Neuronal stem cell (in vitro differentiated cells): ENCODE data around the gene FADS2. TPM values are rescaled to one million over a fixed set of nuclear protein-coding genes. Genes with fewer than 3 reads are reported as not detected.

Source experiments
- DNase-seq: peaks from one replicate; pipeline ENCODE4 v3.0.0-alpha.2; 2013; ENCODE audit warnings: low spot score
- H2AFZ ChIP-seq: one replicate; pipeline ENCODE4 v1.6.1; 2013; ENCODE audit warnings: mild to moderate bottlenecking, low read length, inconsistent platforms
- H2AK5ac ChIP-seq: 2 replicates; pipeline ENCODE4 v1.6.1; 2013; ENCODE audit warnings: low read depth, mild to moderate bottlenecking, inconsistent platforms, low read length, moderate library complexity, mixed read lengths
- H2BK120ac ChIP-seq: 2 replicates; pipeline ENCODE4 v1.6.1; 2013; ENCODE audit warnings: low read depth, mild to moderate bottlenecking, inconsistent platforms, low read length, moderate library complexity, mixed read lengths
- H2BK12ac ChIP-seq: one replicate; pipeline ENCODE4 v1.6.1; 2013; ENCODE audit warnings: low read length, inconsistent platforms
- H2BK15ac ChIP-seq: 2 replicates; pipeline ENCODE4 v1.6.1; 2013; ENCODE audit warnings: mild to moderate bottlenecking, low read length, inconsistent platforms, mixed read lengths
- H2BK5ac ChIP-seq: one replicate; pipeline ENCODE4 v1.6.1; 2013; ENCODE audit warnings: inconsistent platforms, mild to moderate bottlenecking, low read length, moderate library complexity
- H3K14ac ChIP-seq: one replicate; pipeline ENCODE4 v1.6.1; 2013; ENCODE audit warnings: low read length, inconsistent platforms
- H3K18ac ChIP-seq: 2 replicates; pipeline ENCODE4 v1.6.1; 2013; ENCODE audit warnings: low read length, inconsistent platforms
- H3K23ac ChIP-seq: 2 replicates; pipeline ENCODE4 v1.6.1; 2013; ENCODE audit warnings: low read depth, mild to moderate bottlenecking, mixed read lengths, low read length, inconsistent platforms; ENCODE audit not compliant: poor library complexity
- H3K27ac ChIP-seq: replicated peaks from 3 replicates; pipeline ENCODE4 v1.5.1; 2013; ENCODE audit warnings: low read length, inconsistent platforms
- H3K27me3 ChIP-seq, 3 experiments: 2 replicates each; pipeline ENCODE4 v1.6.1; 2013; ENCODE audit warnings: low read length in 3 of 3, mild to moderate bottlenecking in 2 of 3, inconsistent platforms in 1 of 3, low read depth in 1 of 3, mixed read lengths in 1 of 3, moderate library complexity in 1 of 3; ENCODE audit not compliant: control insufficient read depth in 3 of 3, insufficient read depth in 3 of 3
- H3K36me3 ChIP-seq, 2 donors: replicated peaks in 1 of 2; 2 replicates each; pipeline ENCODE4 v1.6.1; 2013; ENCODE audit warnings: low read length in 2 of 2; ENCODE audit not compliant: control insufficient read depth in 2 of 2, insufficient read depth in 2 of 2
- H3K4ac ChIP-seq: 2 replicates; pipeline ENCODE4 v1.6.1; 2013; ENCODE audit warnings: inconsistent platforms, mild to moderate bottlenecking, low read length, moderate library complexity
- H3K4me1 ChIP-seq, 2 donors: 1 replicate in 1 of 2; 2 replicates in 1 of 2; pipeline ENCODE4 v1.6.1; 2013; ENCODE audit warnings: low read length in 2 of 2, low read depth in 1 of 2; ENCODE audit not compliant: control insufficient read depth in 2 of 2, insufficient read depth in 1 of 2
- H3K4me2 ChIP-seq: one replicate; pipeline ENCODE4 v1.6.1; 2013; ENCODE audit warnings: mild to moderate bottlenecking, low read length, inconsistent platforms; ENCODE audit not compliant: insufficient read depth, poor library complexity, severe bottlenecking
- H3K4me3 ChIP-seq, 2 donors: 2 replicates each; pipeline ENCODE4 v1.5.1; 2013; ENCODE audit warnings: low read length in 2 of 2, mild to moderate bottlenecking in 2 of 2, inconsistent platforms in 1 of 2, moderate library complexity in 1 of 2
- H3K79me1 ChIP-seq: one replicate; pipeline ENCODE4 v1.6.1; 2013; ENCODE audit warnings: low read depth, mild to moderate bottlenecking, inconsistent platforms, low read length, moderate library complexity
- H3K9ac ChIP-seq: one replicate; pipeline ENCODE4 v1.6.1; 2013; ENCODE audit warnings: mild to moderate bottlenecking, low read depth, low read length, inconsistent platforms; ENCODE audit not compliant: poor library complexity
- H3K9me3 ChIP-seq, 2 donors: replicated peaks in 1 of 2; 2 replicates each; pipeline versions ENCODE3 to v1.6.1; 2013; ENCODE audit warnings: low read length in 2 of 2, mild to moderate bottlenecking in 2 of 2, inconsistent platforms in 1 of 2, low read depth in 1 of 2, mixed read lengths in 1 of 2, moderate library complexity in 1 of 2; ENCODE audit not compliant: control insufficient read depth in 2 of 2, insufficient read depth in 1 of 2
- H4K8ac ChIP-seq: one replicate; pipeline ENCODE4 v1.6.1; 2013; ENCODE audit warnings: low read depth, mild to moderate bottlenecking, inconsistent platforms, low read length, moderate library complexity
- H4K91ac ChIP-seq: one replicate; pipeline ENCODE4 v1.6.1; 2013; ENCODE audit warnings: low read length, low read depth, mild to moderate bottlenecking, inconsistent platforms; ENCODE audit not compliant: poor library complexity
- WGBS, 2 donors: extraction: QIAGEN DNeasy Blood & Tissue Kit; methylation state at CpG; one replicate each; pipeline ENCODE4 v1.1.7; 2013; ENCODE audit warnings: missing lambda C conversion rate in 2 of 2, mixed read lengths in 1 of 2; ENCODE audit not compliant: insufficient read length in 2 of 2, insufficient replicate concordance in 1 of 2; ENCODE audit errors: extremely low coverage in 2 of 2; 5-methylcytosine and 5-hydroxymethylcytosine counted together
- polyA plus RNA-seq, 2 experiments: library from polyadenylated mRNA; stranded (reverse); fragments of 200-250 nt; gene quantifications; one replicate each; pipeline ENCODE4 v1.2.3, GENCODE V29; 2013

FADS2 gene
- 515 TPM for polyA plus RNA-seq (2013, experiment 1 of 2)
- polyA plus RNA-seq (2013, experiment 2 of 2), result 508 TPM

DNA sequence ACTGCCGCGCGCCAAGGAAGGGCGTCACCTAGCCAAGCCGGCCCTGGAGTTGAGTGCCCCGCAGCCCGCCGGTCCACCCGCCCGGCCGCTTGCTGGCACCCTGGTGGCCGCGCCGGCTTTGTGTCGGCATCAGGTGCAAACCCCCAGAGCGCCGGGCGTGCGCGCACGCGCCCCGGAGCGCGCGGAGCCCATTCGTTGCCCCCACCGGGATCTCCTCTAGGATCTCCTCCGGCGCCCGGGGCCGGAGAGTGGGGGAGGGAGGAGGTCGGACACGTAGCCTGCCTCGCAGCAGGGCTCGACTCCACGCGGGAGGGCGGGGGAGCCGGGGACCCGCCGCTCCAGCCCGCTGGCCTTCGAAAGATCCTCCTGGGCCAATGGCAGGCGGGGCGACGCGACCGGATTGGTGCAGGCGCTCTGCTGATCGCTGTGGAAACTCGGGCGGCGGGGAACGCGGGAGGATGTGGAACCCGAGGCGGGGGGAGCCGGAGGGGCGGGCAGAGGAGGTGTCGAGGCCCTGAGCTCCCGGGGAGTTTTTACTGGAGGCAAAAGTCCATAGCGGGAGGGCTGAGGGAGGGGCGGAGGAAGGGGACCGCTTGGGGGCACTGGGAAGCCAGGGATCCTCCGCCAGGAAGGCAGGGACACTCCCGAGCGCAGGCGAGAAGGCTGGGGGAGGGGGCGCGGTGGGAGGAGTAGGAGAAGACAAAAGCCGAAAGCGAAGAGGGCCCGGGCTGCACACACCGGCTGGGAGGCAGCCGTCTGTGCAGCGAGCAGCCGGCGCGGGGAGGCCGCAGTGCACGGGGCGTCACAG is at the start of gene FADS2:
TSS of gene FADS2 (plus strand) at position 730 of the 808 bp plus-strand sequence. CDS start 91 bp downstream, outside the sequence.
- Histone ChIP-seq H2BK15ac (peak within 1 kb of the TSS; percentile 95), H3K27ac (peak within 1 kb of the TSS; percentile 100), H3K79me1 (peaks cover 7% of the 10 kb centered on the region), H2BK5ac (peak within 1 kb of the TSS; percentile 100), H2AK5ac (peak within 1 kb of the TSS; percentile 100), H3K4ac (peak within 1 kb of the TSS; percentile 99), H4K91ac (peak within 1 kb of the TSS; percentile 98), H3K18ac (peak within 1 kb of the TSS; percentile 100), H3K9ac (peak within 1 kb of the TSS; percentile 100), H3K23ac (peak within 1 kb of the TSS; percentile 97), H2BK120ac (peak within 1 kb of the TSS; percentile 95), H3K14ac (peak within 1 kb of the TSS; percentile 99), H4K8ac (no peak within 1 kb of the TSS), H3K4me1 (peaks cover 28 to 42% of the 10 kb centered on the region in 2 donors), H2AFZ (peak within 1 kb of the TSS; percentile 78), H3K4me2 (peak within 1 kb of the TSS; percentile 78), H3K4me3 (peak within 1 kb of the TSS; percentile 88 to 100), H3K36me3 (peaks cover 21 to 46% of the 10 kb centered on the region in 2 donors), H3K27me3 (no peaks in the 10 kb centered on the region), H3K9me3 (no peaks in the 10 kb centered on the region), H2BK12ac (peak within 1 kb of the TSS; percentile 82)
- WGBS, 2 donors, result no CpG with 5 or more reads among the region's 83 CpGs
- DNase-seq, result peak; percentile 94

DNA sequence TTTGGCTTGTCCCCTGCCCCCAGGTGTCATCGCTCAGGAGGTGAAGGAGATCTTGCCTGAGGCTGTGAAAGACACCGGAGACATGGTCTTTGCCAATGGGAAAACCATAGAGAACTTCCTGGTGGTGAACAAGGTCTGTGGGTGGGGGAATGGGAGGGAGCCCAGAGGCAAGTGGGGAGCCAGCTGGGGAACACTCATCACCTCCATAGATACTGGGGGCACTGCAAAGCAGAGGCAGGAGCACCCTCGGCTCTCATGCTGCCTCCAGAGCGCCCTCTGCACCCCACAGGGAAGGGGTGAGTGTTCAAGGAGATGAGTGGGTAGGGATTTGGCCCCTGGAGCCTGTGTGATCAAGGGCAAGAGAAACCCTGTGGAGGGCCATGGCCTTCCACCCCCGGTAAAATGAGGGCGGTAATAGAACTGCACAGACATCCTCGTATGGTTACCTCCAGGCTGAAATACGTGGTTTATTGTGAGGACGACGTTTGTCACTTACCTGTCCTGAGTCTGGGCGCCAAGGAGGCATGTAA is 49.7 kb upstream of the FADS2 start:
- no peak for DNase-seq
- no CpG with 5 or more reads among the region's 11 CpGs for WGBS, 2 donors
- no peak overlapping the region for H3K18ac ChIP-seq

GRCh38 chr11:61778920-61779650 is 49.0 kb upstream of the FADS2 start:
- Histone ChIP-seq H2AK5ac (no peak overlapping the region), H3K79me1 (no peaks in the 10 kb centered on the region), H3K4me2 (no peak overlapping the region), H3K4ac (no peak overlapping the region), H4K91ac (no peak overlapping the region), H3K9me3 (peaks cover 0 to 2% of the 10 kb centered on the region in 2 donors), H3K27me3 (no peaks in the 10 kb centered on the region), H2BK15ac (no peak overlapping the region), H2AFZ (no peak overlapping the region), H3K9ac (no peak overlapping the region), H2BK120ac (no peak overlapping the region), H2BK12ac (no peak overlapping the region), H3K14ac (no peak overlapping the region), H3K27ac (no peak overlapping the region), H3K18ac (no peak overlapping the region), H2BK5ac (no peak overlapping the region), H4K8ac (no peak overlapping the region), H3K4me1 (peaks cover 3 to 5% of the 10 kb centered on the region in 2 donors), H3K36me3 (peaks cover 3 to 42% of the 10 kb centered on the region in 2 donors), H3K23ac (no peak overlapping the region), H3K4me3 (no peak overlapping the region)
- WGBS, 2 donors, result no CpG with 5 or more reads among the region's 24 CpGs
- no peak for DNase-seq

More for the DNA sequence above, 49.7 kb upstream of the FADS2 start:
- no peak overlapping the region for H2AK5ac ChIP-seq
- H3K36me3 ChIP-seq, result peaks cover 3 to 37% of the 10 kb centered on the region in 2 donors
- no peak overlapping the region for H4K91ac ChIP-seq
- H3K4me1 ChIP-seq, result peaks cover 7 to 9% of the 10 kb centered on the region in 2 donors
- H2BK5ac ChIP-seq, result no peak overlapping the region
- H2BK120ac ChIP-seq, result no peak overlapping the region
- H3K23ac ChIP-seq, result no peak overlapping the region
- H3K27ac ChIP-seq, result no peak overlapping the region
- H2AFZ ChIP-seq, result no peak overlapping the region
- no peaks in the 10 kb centered on the region for H3K27me3 ChIP-seq
- H3K4me3 ChIP-seq, result no peak overlapping the region
- H3K79me1 ChIP-seq, result no peaks in the 10 kb centered on the region
- H3K4me2 ChIP-seq, result no peak overlapping the region
- H2BK15ac ChIP-seq, result no peak overlapping the region
- no peak overlapping the region for H2BK12ac ChIP-seq
- H3K9ac ChIP-seq, result no peak overlapping the region
- H3K4ac ChIP-seq, result no peak overlapping the region
- H3K9me3 ChIP-seq, result peaks cover 0 to 2% of the 10 kb centered on the region in 2 donors
- H3K14ac ChIP-seq, result no peak overlapping the region
- H4K8ac ChIP-seq, result no peak overlapping the region
